Activated CD8-positive, alpha-beta memory T cell treated with anti-CD3 and anti-CD28 coated beads, Interleukin-2, amount 50 U/mL, for 24 hours (primary cell): ENCODE data around the gene ZNF467.

Source experiments
- DNase-seq: peaks from one replicate; pipeline ENCODE4 v3.0.0-alpha.2; 2020; ENCODE audit errors: extremely low read depth

The ZNF467 gene

GRCh38 chr7:149770728-149771636 is 2.4 kb downstream of the ZNF467 start:
- DNase-seq, result no peak

- DNase-seq, result no peak
Measured at GRCh38 chr7:149769915-149770314, 3.5 kb downstream of the ZNF467 start.

GRCh38 chr7:149768931-149769330 is 4.5 kb downstream of the ZNF467 start:
- DNase-seq, result no peak

GRCh38 chr7:149767068-149767467 is 6.3 kb downstream of the ZNF467 start:
- DNase-seq, result no peak

GRCh38 chr7:149766135-149766675 is 7.2 kb downstream of the ZNF467 start:
- DNase-seq, result no peak

GRCh38 chr7:149765399-149766121 is 7.8 kb downstream of the ZNF467 start:
- DNase-seq, result no peak

GRCh38 chr7:149764481-149765398 is 8.6 kb downstream of the ZNF467 start:
- no peak for DNase-seq

- DNase-seq, result no peak
Measured at GRCh38 chr7:149763563-149764240, 9.7 kb downstream of the ZNF467 start.

- DNase-seq, result no peak
Measured at GRCh38 chr7:149762610-149763009, 10.8 kb downstream of the ZNF467 start.

GRCh38 chr7:149762089-149762488 is 11.3 kb downstream of the ZNF467 start:
- no peak for DNase-seq

GRCh38 chr7:149761307-149761706 is 12.1 kb downstream of the ZNF467 start:
- DNase-seq, result no peak

- no peak for DNase-seq
Measured at GRCh38 chr7:149760538-149760937, 12.8 kb downstream of the ZNF467 start.

- DNase-seq, result no peak
Measured at GRCh38 chr7:149759093-149759860, 14.1 kb downstream of the ZNF467 start.

GRCh38 chr7:149753375-149754233 is 19.8 kb downstream of the ZNF467 start:
- no peak for DNase-seq

GRCh38 chr7:149752646-149753045 is 20.7 kb downstream of the ZNF467 start:
- DNase-seq, result no peak

- DNase-seq, result no peak
Measured at GRCh38 chr7:149751043-149751775, 22.2 kb downstream of the ZNF467 start.

- no peak for DNase-seq
Measured at GRCh38 chr7:149750122-149750845, 23.1 kb downstream of the ZNF467 start.
